GM12801 (cell line): Measurements from ENCODE around the gene DLX5.

Experiments used
- TF ChIP-seq, protein P1 (sequence below): IDR thresholded peaks from one replicate; pipeline ENCODE4 v1.5.1; 2011; ENCODE audit warnings: control low read depth; ENCODE audit not compliant: insufficient read length; ENCODE audit errors: extremely low read depth

DLX5 gene

DNA sequence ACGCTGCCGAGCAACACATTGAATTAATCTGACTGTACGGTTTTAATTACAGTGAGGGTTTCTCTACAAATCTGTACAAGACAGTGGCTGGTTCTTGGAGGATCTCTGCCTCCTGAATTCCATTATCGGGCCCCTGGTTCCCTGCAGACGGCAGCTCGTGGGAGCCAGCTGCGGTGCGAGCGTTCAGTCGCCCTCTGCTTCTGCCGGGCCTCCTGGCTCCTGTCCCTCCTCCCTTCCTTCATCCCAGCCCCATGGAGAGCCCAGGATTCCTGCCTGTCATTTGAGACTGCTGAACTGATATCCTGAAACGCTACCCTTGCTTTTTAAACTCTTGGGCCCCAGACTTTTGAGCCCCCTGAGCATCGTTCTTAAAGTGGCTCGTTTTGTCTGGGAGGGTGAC, 25.9 kb downstream of the DLX5 start:
- TF ChIP-seq, protein P1, sequence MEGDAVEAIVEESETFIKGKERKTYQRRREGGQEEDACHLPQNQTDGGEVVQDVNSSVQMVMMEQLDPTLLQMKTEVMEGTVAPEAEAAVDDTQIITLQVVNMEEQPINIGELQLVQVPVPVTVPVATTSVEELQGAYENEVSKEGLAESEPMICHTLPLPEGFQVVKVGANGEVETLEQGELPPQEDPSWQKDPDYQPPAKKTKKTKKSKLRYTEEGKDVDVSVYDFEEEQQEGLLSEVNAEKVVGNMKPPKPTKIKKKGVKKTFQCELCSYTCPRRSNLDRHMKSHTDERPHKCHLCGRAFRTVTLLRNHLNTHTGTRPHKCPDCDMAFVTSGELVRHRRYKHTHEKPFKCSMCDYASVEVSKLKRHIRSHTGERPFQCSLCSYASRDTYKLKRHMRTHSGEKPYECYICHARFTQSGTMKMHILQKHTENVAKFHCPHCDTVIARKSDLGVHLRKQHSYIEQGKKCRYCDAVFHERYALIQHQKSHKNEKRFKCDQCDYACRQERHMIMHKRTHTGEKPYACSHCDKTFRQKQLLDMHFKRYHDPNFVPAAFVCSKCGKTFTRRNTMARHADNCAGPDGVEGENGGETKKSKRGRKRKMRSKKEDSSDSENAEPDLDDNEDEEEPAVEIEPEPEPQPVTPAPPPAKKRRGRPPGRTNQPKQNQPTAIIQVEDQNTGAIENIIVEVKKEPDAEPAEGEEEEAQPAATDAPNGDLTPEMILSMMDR: no peak

DNA sequence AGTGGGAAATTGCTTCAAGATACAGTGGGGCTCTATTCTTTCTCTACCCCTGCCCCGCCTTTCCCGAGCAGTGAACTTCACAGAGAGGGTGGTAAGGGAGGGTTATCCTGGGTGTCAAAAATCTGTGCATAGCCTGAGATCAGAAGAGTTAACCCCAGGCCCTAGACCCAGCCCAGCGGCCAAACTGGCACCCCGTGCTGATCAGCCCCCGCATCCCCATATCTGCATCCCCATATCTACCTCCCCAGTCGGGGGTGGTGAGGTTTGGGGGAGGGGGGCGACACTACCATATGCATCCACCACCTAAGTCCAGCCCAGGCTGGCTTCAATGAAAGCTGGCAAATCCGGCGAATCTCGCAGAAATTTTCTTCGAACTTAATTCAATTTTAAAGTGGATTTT, 26.3 kb downstream of the DLX5 start:
- TF ChIP-seq, protein P1: no peak

DNA sequence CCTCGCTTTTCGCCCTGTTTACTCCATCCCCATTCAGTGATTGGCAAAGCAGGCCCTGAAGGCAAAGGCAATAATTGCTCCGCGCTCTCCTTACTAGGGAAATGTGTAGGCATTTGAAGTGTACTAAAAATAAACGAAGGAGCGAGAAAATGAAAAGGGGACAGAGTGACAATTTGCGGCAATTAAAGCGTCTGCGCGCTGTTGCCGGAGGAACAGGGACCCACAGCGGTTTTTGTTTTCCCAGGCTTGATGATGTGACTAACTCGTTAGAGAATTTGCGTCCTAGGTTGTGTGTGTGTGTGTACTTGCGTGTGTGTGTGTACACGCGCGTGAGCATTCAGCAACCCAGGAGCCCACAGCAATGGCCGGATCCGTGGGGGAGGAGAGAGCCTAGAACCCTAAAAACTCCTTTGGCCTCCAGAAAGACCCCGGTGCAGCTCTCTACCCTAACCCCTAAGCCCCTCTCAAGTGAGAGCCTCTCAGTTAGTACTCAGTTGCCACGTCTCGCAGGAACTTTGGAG, 27.1 kb downstream of the DLX5 start:
- TF ChIP-seq, protein P1: no peak

DNA sequence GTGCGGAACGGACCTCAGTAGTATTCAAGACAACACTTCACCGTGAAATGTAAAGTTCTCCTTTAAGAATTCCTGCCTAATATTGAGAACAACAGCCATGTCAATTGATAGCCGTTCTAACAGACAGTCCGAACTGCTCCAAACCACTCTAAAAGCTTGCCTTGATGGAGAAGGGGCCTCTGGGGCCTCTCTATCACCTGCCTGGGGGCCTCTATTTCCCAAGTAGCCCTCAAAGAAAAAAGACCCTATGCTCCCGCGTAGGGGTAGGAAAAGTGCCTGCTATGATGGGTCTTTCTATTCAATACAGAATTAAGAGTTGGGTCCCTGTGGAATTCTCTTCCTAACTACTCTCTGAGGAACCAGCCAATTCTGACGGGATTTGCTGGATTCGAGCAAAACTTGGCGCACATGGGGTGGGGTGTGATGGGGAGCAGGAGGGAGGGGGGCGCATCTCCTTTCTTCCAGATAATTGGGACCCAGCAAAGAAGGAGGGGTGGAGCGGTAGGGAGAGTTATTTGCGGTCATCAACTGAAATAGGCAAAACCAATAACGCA, 27.6 kb downstream of the DLX5 start:
- TF ChIP-seq, protein P1: no peak

DNA sequence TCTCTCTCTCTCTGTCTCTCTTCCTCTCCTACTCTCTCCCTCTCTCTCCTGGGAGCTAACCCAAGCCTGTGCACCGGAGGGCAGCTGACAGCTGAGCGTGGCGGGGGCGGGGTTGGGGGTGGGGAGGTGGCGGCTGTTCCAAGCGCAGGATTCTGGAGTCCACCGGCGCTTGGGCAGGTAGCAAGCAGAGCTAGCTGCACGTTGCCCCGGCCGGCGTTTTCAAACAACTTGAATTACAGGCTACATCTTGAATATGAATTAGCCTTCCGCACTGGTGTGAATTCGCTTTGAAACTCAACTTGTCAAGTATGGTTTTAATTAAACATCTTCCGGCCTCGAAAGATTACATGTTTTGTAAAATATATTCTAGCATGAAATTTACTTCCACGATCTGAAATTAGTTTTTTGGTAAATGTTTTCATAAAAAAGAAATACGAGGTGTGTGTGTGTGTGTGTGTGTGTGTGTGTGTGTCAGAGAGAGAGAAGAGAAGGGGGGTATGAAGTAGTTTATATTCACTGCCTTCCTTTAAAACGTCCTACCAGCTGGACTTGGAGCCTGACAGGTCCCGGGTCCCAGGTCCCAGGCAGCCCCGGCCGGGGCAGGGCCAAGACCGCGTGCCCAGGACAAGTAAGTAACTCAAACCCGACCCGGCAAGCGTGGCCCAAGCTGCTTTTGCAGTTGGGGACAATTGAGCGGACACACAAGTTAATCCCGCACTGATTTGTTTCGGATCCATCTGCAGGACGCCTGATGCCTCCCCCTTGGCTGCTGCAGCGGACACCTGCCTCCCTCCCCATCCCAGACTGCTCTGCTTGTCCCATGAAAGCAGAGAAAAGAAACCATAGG, 28.3 kb downstream of the DLX5 start:
- TF ChIP-seq, protein P1: no peak

DNA sequence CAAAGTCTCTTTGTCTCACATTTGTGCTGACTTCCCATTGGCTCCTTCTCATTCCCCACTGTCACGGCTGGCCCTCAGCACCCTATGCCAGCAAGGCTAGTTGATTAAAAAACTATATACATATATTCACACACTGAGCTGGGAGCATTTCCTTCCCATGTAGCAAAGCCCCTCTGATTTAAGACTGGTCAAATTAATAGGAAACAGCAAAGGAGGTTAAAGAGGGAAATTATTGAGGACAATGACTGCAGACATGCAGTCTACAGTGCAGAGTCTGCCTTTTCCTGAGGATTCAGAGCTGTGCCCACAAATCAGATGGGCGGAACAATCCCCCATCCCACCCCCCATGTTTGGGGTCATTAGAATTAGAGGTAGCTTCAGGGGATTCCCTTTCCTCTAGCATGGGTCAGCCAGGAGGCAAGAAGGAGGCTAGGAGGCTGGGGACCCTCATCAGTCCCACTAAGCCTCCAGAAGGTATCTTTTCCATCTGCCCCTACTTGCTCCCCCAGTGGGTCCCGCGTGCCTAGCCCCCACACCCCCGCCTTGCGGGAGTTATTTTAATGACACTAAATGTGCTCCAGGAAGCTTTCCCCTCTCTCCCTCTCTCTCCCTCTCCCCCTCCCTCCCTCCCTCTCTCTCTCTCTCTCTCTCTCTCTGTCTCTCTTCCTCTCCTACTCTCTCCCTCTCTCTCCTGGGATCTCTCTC, 29.1 kb downstream of the DLX5 start:
- TF ChIP-seq, protein P1: no peak

DNA sequence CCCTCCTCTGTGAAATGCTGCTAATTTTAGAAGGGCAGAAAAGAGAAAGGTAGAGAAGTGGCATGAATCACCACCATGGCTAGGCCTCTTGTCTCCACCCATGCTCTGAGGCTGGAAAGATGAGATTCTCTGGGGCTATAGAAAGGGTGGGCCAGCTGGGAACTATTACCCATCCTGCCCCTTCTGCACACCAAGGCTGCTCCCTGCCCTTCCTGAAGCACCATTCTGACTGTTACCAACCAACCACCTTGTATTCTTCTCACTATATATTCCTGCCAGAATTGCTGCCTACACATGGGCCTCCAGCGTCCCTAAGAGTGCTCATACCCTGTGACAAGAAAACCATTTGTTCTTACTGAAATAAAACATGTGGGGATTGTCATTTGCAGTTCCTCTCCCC, 30.7 kb downstream of the DLX5 start:
- TF ChIP-seq, protein P1: no peak
